Measurements from ENCODE around the gene C2CD4B. TPM values are rescaled to one million over a fixed set of nuclear protein-coding genes. Genes with fewer than 3 reads are reported as not detected.
A peak's percentile ranks its signal among the peaks of the same experiment; 100 is the strongest.

Gene C2CD4B
- total and polyA plus RNA-seq, 8 donors = 1.1 to 5.1 (median 2.9) TPM

DNA sequence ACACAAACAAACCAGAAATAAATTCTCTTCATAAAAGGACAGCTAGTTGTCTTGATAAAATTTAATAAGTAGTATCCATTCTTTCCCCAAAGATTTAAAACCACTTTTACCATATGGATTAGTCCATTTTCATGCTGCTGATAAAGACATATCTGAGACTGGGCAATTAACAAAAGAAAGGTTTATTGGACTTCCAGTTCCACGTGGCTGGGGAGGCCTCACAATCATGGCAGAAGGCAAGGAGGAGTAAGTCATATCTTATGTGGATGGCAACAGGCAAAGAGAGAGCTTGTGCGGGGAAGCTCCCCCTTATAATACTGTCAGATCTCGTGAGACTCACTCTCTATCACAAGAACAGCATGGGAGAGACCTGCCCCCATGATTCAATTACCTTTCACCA lies 38.7 kb downstream of the C2CD4B start:
- H3K36me3 ChIP-seq = no peaks in the 10 kb centered on the region
- no peak for DNase-seq
- H3K27me3 ChIP-seq = no peaks in the 10 kb centered on the region
- intact Hi-C loops (cut with DNase I) = no loop called here
- H3K9me3 ChIP-seq = no peaks in the 10 kb centered on the region
- H3K4me3 ChIP-seq = no peak overlapping the region
- ATAC-seq = no peak
- TF ChIP-seq, protein P1, sequence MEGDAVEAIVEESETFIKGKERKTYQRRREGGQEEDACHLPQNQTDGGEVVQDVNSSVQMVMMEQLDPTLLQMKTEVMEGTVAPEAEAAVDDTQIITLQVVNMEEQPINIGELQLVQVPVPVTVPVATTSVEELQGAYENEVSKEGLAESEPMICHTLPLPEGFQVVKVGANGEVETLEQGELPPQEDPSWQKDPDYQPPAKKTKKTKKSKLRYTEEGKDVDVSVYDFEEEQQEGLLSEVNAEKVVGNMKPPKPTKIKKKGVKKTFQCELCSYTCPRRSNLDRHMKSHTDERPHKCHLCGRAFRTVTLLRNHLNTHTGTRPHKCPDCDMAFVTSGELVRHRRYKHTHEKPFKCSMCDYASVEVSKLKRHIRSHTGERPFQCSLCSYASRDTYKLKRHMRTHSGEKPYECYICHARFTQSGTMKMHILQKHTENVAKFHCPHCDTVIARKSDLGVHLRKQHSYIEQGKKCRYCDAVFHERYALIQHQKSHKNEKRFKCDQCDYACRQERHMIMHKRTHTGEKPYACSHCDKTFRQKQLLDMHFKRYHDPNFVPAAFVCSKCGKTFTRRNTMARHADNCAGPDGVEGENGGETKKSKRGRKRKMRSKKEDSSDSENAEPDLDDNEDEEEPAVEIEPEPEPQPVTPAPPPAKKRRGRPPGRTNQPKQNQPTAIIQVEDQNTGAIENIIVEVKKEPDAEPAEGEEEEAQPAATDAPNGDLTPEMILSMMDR (IDR thresholded peaks at IDR 0.05) = no peak
- no peak overlapping the region for H3K27ac ChIP-seq
- peaks cover 0 to 26% of the 10 kb centered on the region in 2 donors for H3K4me1 ChIP-seq

DNA sequence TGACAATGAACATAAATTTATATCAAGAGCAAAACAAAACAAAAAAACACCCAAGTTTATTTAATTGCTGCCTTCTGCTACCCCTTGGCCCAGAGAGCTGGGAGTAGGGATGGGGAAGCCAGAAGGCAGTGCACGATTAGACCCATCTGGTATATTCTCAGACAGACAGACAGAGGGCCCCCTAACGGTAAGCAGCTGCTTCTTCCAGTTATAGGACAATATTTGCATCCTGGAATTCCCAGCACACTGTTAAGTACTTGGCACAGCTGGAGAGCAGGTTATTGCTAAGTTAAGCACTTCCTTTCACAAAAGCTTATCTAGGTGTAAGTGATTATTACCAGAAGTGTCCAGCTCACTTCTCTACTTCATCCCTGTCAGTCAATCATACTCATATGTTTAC lies 39.3 kb downstream of the C2CD4B start:
- intact Hi-C loops (cut with DNase I) = no loop called here
- H3K9me3 ChIP-seq = no peaks in the 10 kb centered on the region
- ATAC-seq = peak; percentile 89
- H3K4me1 ChIP-seq = peaks cover 0 to 29% of the 10 kb centered on the region in 2 donors
- H3K36me3 ChIP-seq = no peaks in the 10 kb centered on the region
- H3K27ac ChIP-seq = no peak overlapping the region
- DNase-seq = peak in 1 of 4 donors; percentile 64
- TF ChIP-seq, protein P1 (IDR thresholded peaks at IDR 0.05) = peak; percentile 26 to 37
- H3K27me3 ChIP-seq = no peaks in the 10 kb centered on the region
- no peak overlapping the region for H3K4me3 ChIP-seq

DNA sequence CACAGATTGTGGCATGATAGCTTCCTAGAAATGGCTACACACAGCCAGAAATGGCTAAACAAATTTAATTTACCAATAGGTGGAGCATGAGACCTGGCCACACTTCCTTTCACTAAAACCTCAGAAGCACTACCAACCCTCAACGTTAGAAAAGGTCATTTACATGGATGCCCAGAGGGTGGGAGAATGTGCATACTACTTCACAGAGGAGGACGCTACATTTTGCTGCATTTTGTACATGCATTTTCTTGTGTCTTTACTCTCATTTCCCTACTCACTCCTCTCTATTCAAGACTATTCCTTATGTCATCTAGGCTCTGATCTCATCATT lies 40.1 kb downstream of the C2CD4B start:
- no peaks in the 10 kb centered on the region for H3K9me3 ChIP-seq
- H3K27me3 ChIP-seq = no peaks in the 10 kb centered on the region
- TF ChIP-seq, protein P1 (IDR thresholded peaks at IDR 0.05) = no peak
- ATAC-seq (peak; percentile 27), DNase-seq (no peak)
- no peak overlapping the region for H3K4me3 ChIP-seq
- peak overlapping the region; percentile 16 to 61 for H3K27ac ChIP-seq
- H3K36me3 ChIP-seq = no peaks in the 10 kb centered on the region
- peaks cover 0 to 38% of the 10 kb centered on the region in 2 donors for H3K4me1 ChIP-seq
- intact Hi-C loops (cut with DNase I) = no loop called here

DNA sequence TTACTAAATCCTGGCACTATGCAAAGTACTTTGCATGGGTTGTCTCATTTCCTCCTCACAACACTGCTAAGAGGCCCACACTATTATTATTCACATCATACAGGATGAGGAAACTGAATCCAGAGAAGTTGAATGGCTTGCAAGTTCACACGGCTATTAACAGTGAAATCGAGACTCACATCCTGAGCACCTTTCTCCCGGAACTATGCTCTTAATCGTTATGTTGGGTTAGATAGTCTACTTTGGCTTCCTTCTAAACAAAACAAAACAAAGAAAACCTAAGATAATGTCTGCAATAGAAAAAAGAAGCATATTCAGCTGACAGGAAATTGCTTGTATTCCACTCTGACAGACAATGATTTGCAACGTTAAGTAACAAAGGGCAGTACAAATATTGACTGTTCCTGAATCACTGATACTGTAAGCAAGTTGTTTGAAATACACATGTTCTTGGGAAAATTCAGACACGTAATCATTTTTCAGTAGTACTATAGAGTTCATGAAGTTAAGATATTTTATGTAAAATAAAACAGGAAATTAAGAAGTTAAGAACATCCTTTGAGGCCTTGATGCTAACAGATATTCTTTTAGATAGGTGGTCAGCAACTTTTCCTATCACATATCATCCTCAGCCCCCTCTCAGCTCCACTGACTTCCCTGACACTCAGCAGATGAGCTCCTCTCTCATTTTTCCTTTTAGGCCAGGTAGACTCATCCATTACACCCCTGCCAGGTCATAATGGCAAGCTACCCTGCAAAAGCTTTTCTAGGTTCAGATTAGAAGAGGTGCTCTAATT lies 40.7 kb downstream of the C2CD4B start:
- Histone ChIP-seq H3K36me3 (no peaks in the 10 kb centered on the region), H3K9me3 (no peaks in the 10 kb centered on the region), H3K27me3 (no peaks in the 10 kb centered on the region), H3K4me3 (no peak overlapping the region), H3K27ac (peak overlapping the region; percentile 16 to 61), H3K4me1 (peaks cover 0 to 43% of the 10 kb centered on the region in 2 donors)
- TF ChIP-seq, protein P1 (IDR thresholded peaks at IDR 0.05) = no peak
- DNase-seq = no peak
- intact Hi-C loops (cut with DNase I) = no loop called here
- ATAC-seq = peak; percentile 10

DNA sequence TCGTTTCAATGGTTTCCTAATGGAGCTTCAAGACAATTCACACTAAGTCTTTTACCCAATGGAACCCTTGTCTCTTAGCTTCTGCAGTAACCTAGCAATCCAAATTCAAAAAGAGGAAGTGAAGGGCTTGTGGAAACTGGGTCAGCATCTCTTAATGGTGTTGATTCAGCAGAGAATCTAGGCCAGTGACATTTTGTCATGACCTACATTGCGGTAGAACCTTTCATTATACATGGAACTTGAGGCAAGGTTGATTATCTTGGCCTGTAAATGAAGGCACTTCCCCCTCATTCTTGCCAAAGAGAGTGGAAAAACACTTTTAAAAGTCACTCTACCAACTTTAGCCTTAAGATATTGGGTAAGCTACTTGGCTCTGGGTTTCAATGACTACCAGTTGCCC lies 42.8 kb downstream of the C2CD4B start:
- TF ChIP-seq, protein P1 (IDR thresholded peaks at IDR 0.05) = no peak
- no peak for ATAC-seq

More for the DNA sequence above, 42.8 kb downstream of the C2CD4B start:
- H3K27me3 ChIP-seq = no peaks in the 10 kb centered on the region
- intact Hi-C loops (cut with DNase I) = no loop called here
- peaks cover 0 to 57% of the 10 kb centered on the region in 2 donors for H3K4me1 ChIP-seq
- no peak overlapping the region for H3K27ac ChIP-seq
- no peak for DNase-seq
- no peak overlapping the region for H3K4me3 ChIP-seq
- H3K36me3 ChIP-seq = no peaks in the 10 kb centered on the region
- H3K9me3 ChIP-seq = no peaks in the 10 kb centered on the region
